Karpas-422 (cell line): Measurements from ENCODE around the gene ZBTB17. TPM values are rescaled to one million over a fixed set of nuclear protein-coding genes. Genes with fewer than 3 reads are reported as not detected.

Experiments used
- DNase-seq: peaks from one replicate; pipeline ENCODE4 v3.0.0-alpha.2; 2015
- H2AFZ ChIP-seq: fragments of 200-600 bp; sonication (generic); 2 replicates; pipeline ENCODE4 v1.6.1; 2014; ENCODE audit warnings: antibody characterized with exemption, low read length, mixed read lengths
- H3K27ac ChIP-seq: fragments of 200-600 bp; sonication (generic); 2 replicates; pipeline ENCODE4 v1.5.1; 2014; ENCODE audit warnings: mild to moderate bottlenecking, low read length, moderate library complexity
- H3K27me3 ChIP-seq: fragments of 200-600 bp; sonication (generic); 2 replicates; pipeline ENCODE4 v1.6.1; 2014; ENCODE audit warnings: low read length, mixed read lengths
- H3K36me3 ChIP-seq: fragments of 200-600 bp; sonication (generic); 2 replicates; pipeline ENCODE4 v1.6.1; 2014; ENCODE audit warnings: low read length, mixed read lengths; ENCODE audit not compliant: insufficient read depth
- H3K4me1 ChIP-seq: fragments of 200-600 bp; sonication (generic); 2 replicates; pipeline ENCODE4 v1.6.1; 2014; ENCODE audit warnings: mild to moderate bottlenecking, low read length, mixed read lengths
- H3K4me2 ChIP-seq: fragments of 200-600 bp; sonication (generic); 2 replicates; pipeline ENCODE4 v1.6.1; 2014; ENCODE audit warnings: low read length, low read depth, mild to moderate bottlenecking; ENCODE audit not compliant: poor library complexity, severe bottlenecking
- H3K4me3 ChIP-seq: fragments of 200-600 bp; sonication (generic); 2 replicates; pipeline ENCODE4 v1.5.1; 2014; ENCODE audit warnings: mild to moderate bottlenecking, antibody characterized with exemption, low read length, mixed read lengths
- H3K79me2 ChIP-seq: fragments of 200-600 bp; sonication (generic); 2 replicates; pipeline ENCODE4 v1.6.1; 2014; ENCODE audit warnings: mild to moderate bottlenecking, low read length, mixed read lengths
- H3K9ac ChIP-seq: fragments of 200-600 bp; sonication (generic); 2 replicates; pipeline ENCODE4 v1.6.0; 2014; ENCODE audit warnings: low read length
- H3K9me2 ChIP-seq: fragments of 200-600 bp; sonication (generic), shearing (Covaris generic); replicated peaks from 2 replicates; pipeline ENCODE4 v1.6.0; 2014; ENCODE audit warnings: mild to moderate bottlenecking, low read length, moderate library complexity; ENCODE audit not compliant: insufficient read depth
- H3K9me3 ChIP-seq: fragments of 300-700, 200-600 bp; sonication (generic); 2 replicates; pipeline ENCODE4 v1.6.1; 2014; ENCODE audit warnings: low read length, mixed read lengths
- H4K20me1 ChIP-seq: fragments of 200-600 bp; sonication (generic); 2 replicates; pipeline ENCODE4 v1.6.1; 2014; ENCODE audit warnings: mild to moderate bottlenecking, antibody characterized with exemption, low read length, low read depth; ENCODE audit not compliant: insufficient read depth
- total RNA-seq: library from RNA; depleted of rRNA; stranded (reverse); fragments of >200 nt; shearing (Covaris generic); gene quantifications from 2 replicates; pipeline ENCODE4 v1.2.3, GENCODE V29; 2014; ENCODE audit warnings: low replicate concordance

The ZBTB17 gene
- total RNA-seq, 1 experiment from 2014 or later = 25.9 TPM

- Histone ChIP-seq H3K9me3 (no peaks in the 10 kb centered on the region), H3K4me2 (peak overlapping the region; percentile 65), H4K20me1 (peaks cover 44% of the 10 kb centered on the region), H3K4me3 (0 out of 2 replicates have a peak overlapping the region, but pooled peaks have one; percentile 27), H3K27me3 (no peaks in the 10 kb centered on the region), H3K9ac (no peak overlapping the region), H2AFZ (no peak overlapping the region), H3K9me2 (no peaks in the 10 kb centered on the region), H3K79me2 (peaks cover 5% of the 10 kb centered on the region), H3K4me1 (peaks cover 37% of the 10 kb centered on the region), H3K36me3 (no peaks in the 10 kb centered on the region), H3K27ac (peak overlapping the region; percentile 42)
- no peak for DNase-seq
These were observed 12.4 kb downstream of the ZBTB17 start for GRCh38 chr1:15963363-15963967.

- no peaks in the 10 kb centered on the region for H3K9me3 ChIP-seq
- DNase-seq = no peak
- H3K9ac ChIP-seq = no peak overlapping the region
- no peaks in the 10 kb centered on the region for H3K27me3 ChIP-seq
- H2AFZ ChIP-seq = no peak overlapping the region
- no peak overlapping the region for H3K4me3 ChIP-seq
- no peak overlapping the region for H3K4me2 ChIP-seq
- peaks cover 49% of the 10 kb centered on the region for H4K20me1 ChIP-seq
- H3K27ac ChIP-seq = no peak overlapping the region
- peaks cover 37% of the 10 kb centered on the region for H3K4me1 ChIP-seq
- H3K79me2 ChIP-seq = peaks cover 5% of the 10 kb centered on the region
- H3K9me2 ChIP-seq = no peaks in the 10 kb centered on the region
- no peaks in the 10 kb centered on the region; the same call in 1 of the 2 replicates for H3K36me3 ChIP-seq
These were observed 13.1 kb downstream of the ZBTB17 start for GRCh38 chr1:15962671-15963362.

GRCh38 chr1:15962176-15962575 lies 13.7 kb downstream of the ZBTB17 start:
- H3K9me3 ChIP-seq = no peaks in the 10 kb centered on the region
- H3K4me2 ChIP-seq = no peak overlapping the region
- no peak overlapping the region for H2AFZ ChIP-seq
- H3K4me3 ChIP-seq = no peak overlapping the region
- H4K20me1 ChIP-seq = peaks cover 49% of the 10 kb centered on the region
- no peaks in the 10 kb centered on the region; the same call in 1 of the 2 replicates for H3K36me3 ChIP-seq
- H3K9me2 ChIP-seq = no peaks in the 10 kb centered on the region
- no peak for DNase-seq
- H3K4me1 ChIP-seq = peaks cover 37% of the 10 kb centered on the region
- H3K79me2 ChIP-seq = peaks cover 9% of the 10 kb centered on the region
- H3K9ac ChIP-seq = no peak overlapping the region
- no peaks in the 10 kb centered on the region for H3K27me3 ChIP-seq
- no peak overlapping the region for H3K27ac ChIP-seq

- Histone ChIP-seq H3K27ac (no peak overlapping the region), H3K36me3 (no peaks in the 10 kb centered on the region; the same call in 1 of the 2 replicates), H3K4me1 (peaks cover 36% of the 10 kb centered on the region), H3K9ac (no peak overlapping the region), H3K9me3 (no peaks in the 10 kb centered on the region), H3K4me3 (no peak overlapping the region), H4K20me1 (peaks cover 50% of the 10 kb centered on the region), H3K79me2 (peaks cover 9% of the 10 kb centered on the region), H3K9me2 (no peaks in the 10 kb centered on the region), H3K27me3 (no peaks in the 10 kb centered on the region), H3K4me2 (no peak overlapping the region), H2AFZ (no peak overlapping the region)
- DNase-seq = no peak
These were observed 14.4 kb downstream of the ZBTB17 start for GRCh38 chr1:15961492-15961891.

GRCh38 chr1:15960808-15961207 lies 15.1 kb downstream of the ZBTB17 start:
- no peak overlapping the region for H2AFZ ChIP-seq
- peaks cover 29% of the 10 kb centered on the region for H3K4me1 ChIP-seq
- no peaks in the 10 kb centered on the region; the same call in 1 of the 2 replicates for H3K36me3 ChIP-seq
- no peaks in the 10 kb centered on the region for H3K27me3 ChIP-seq
- no peak overlapping the region for H3K4me2 ChIP-seq
- H3K27ac ChIP-seq = no peak overlapping the region
- H3K9ac ChIP-seq = no peak overlapping the region
- no peaks in the 10 kb centered on the region for H3K9me2 ChIP-seq
- H3K4me3 ChIP-seq = no peak overlapping the region
- H3K79me2 ChIP-seq = peaks cover 9% of the 10 kb centered on the region
- H4K20me1 ChIP-seq = peaks cover 50% of the 10 kb centered on the region
- no peak for DNase-seq
- no peaks in the 10 kb centered on the region for H3K9me3 ChIP-seq

- Histone ChIP-seq H3K27me3 (no peaks in the 10 kb centered on the region), H3K9me3 (no peaks in the 10 kb centered on the region), H2AFZ (no peak overlapping the region), H3K4me1 (peaks cover 20% of the 10 kb centered on the region), H3K36me3 (no peaks in the 10 kb centered on the region; the same call in 1 of the 2 replicates), H3K4me2 (no peak overlapping the region), H3K9me2 (no peaks in the 10 kb centered on the region), H3K4me3 (no peak overlapping the region), H3K9ac (no peak overlapping the region), H4K20me1 (peaks cover 44% of the 10 kb centered on the region), H3K27ac (no peak overlapping the region), H3K79me2 (peaks cover 9% of the 10 kb centered on the region)
- no peak for DNase-seq
These were observed 16.0 kb downstream of the ZBTB17 start for GRCh38 chr1:15959827-15960446.

GRCh38 chr1:15959424-15959823 lies 16.5 kb downstream of the ZBTB17 start:
- Histone ChIP-seq H3K27me3 (no peaks in the 10 kb centered on the region), H3K9me2 (no peaks in the 10 kb centered on the region), H4K20me1 (peaks cover 44% of the 10 kb centered on the region), H3K4me1 (peaks cover 15% of the 10 kb centered on the region), H2AFZ (no peak overlapping the region), H3K79me2 (peaks cover 12% of the 10 kb centered on the region), H3K27ac (no peak overlapping the region), H3K9me3 (no peaks in the 10 kb centered on the region), H3K4me3 (no peak overlapping the region), H3K9ac (no peak overlapping the region), H3K4me2 (no peak overlapping the region), H3K36me3 (no peaks in the 10 kb centered on the region; the same call in 1 of the 2 replicates)
- no peak for DNase-seq

GRCh38 chr1:15958793-15959192 lies 17.1 kb downstream of the ZBTB17 start:
- Histone ChIP-seq H3K27me3 (no peaks in the 10 kb centered on the region), H4K20me1 (peaks cover 42% of the 10 kb centered on the region), H3K9me2 (no peaks in the 10 kb centered on the region), H3K9ac (no peak overlapping the region), H3K4me3 (no peak overlapping the region), H3K36me3 (peaks cover 5% of the 10 kb centered on the region; the same call in 1 of the 2 replicates), H3K79me2 (peaks cover 18% of the 10 kb centered on the region), H3K4me1 (peaks cover 9% of the 10 kb centered on the region), H3K9me3 (no peaks in the 10 kb centered on the region), H3K4me2 (no peak overlapping the region), H3K27ac (no peak overlapping the region), H2AFZ (no peak overlapping the region)
- DNase-seq = no peak
